ENCODE measurements around the gene EVA1B. TPM values are rescaled to one million over a fixed set of nuclear protein-coding genes. Genes with fewer than 3 reads are reported as not detected.

The EVA1B gene
- total RNA-seq, 1 donor from 2014 or later = 115 TPM

DNA sequence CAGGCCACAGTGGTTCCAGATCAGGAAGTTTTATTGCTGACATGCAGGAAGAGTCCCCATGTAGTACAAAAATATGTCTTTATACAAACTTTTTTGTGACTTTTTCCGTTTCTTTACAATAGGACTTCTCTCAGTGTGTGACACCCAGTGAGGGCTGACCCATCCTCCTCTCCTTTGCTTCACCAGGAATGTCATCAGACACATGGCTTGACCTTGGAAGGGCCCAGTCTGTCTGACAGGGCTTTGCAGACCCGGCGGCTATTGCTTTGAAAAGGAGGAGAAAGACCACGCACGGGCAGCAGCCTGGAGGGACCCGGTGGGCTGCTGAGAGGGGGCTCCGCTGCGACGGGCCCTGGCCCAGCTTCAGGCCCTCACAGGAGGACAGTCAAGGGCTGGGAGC is 16.2 kb upstream of the EVA1B start:
- no peak for TF ChIP-seq CTCF (IDR thresholded peaks at IDR 0.05)
- no peak for DNase-seq (ENCODE audit: extremely low spot score, unreplicated experiment)
- Mint-ChIP-seq H3K4me3 (ENCODE audit: unreplicated experiment) (no peak overlapping the region), H3K9me3 (ENCODE audit: unreplicated experiment) (no peaks in the 10 kb centered on the region), H3K27me3 (ENCODE audit: unreplicated experiment) (no peaks in the 10 kb centered on the region), H3K36me3 (ENCODE audit: unreplicated experiment) (peaks cover 19% of the 10 kb centered on the region), H3K4me1 (ENCODE audit: unreplicated experiment) (peaks cover 20% of the 10 kb centered on the region), H3K27ac (ENCODE audit: unreplicated experiment) (no peak overlapping the region)

GRCh38 chr1:36339215-36339614 is 15.8 kb upstream of the EVA1B start:
- Mint-ChIP-seq H3K9me3 (ENCODE audit: unreplicated experiment) (no peaks in the 10 kb centered on the region), H3K36me3 (ENCODE audit: unreplicated experiment) (peaks cover 16% of the 10 kb centered on the region), H3K27me3 (ENCODE audit: unreplicated experiment) (no peaks in the 10 kb centered on the region), H3K4me3 (ENCODE audit: unreplicated experiment) (no peak overlapping the region), H3K27ac (ENCODE audit: unreplicated experiment) (no peak overlapping the region), H3K4me1 (ENCODE audit: unreplicated experiment) (peaks cover 16% of the 10 kb centered on the region)
- no peak for TF ChIP-seq CTCF (IDR thresholded peaks at IDR 0.05)
- DNase-seq (ENCODE audit: extremely low spot score, unreplicated experiment) = no peak

DNA sequence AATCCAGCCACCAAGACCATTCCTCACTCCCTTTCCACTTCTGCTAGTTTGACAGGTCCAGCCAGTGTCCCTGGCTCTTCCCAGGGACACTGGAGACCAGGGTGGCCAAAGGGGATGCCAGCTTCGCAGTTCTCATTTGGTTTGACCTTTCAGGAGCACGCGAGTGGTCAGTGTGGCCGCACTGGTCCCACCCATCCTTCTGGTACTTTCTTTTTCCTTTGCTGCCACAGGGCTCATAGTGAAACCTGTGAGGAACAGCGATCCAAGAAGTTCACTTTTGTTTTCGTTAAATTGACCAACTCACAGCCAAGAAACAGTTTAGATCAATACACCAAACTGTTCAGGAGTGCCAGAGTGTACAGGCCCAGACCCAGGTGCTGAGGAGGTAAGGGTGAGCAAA is 14.4 kb upstream of the EVA1B start:
- Mint-ChIP-seq H3K36me3 (ENCODE audit: unreplicated experiment) (peaks cover 13% of the 10 kb centered on the region), H3K9me3 (ENCODE audit: unreplicated experiment) (no peaks in the 10 kb centered on the region), H3K4me3 (ENCODE audit: unreplicated experiment) (no peak overlapping the region), H3K4me1 (ENCODE audit: unreplicated experiment) (peaks cover 2% of the 10 kb centered on the region), H3K27ac (ENCODE audit: unreplicated experiment) (no peak overlapping the region), H3K27me3 (ENCODE audit: unreplicated experiment) (no peaks in the 10 kb centered on the region)
- no peak for TF ChIP-seq CTCF (IDR thresholded peaks at IDR 0.05)
- DNase-seq (ENCODE audit: extremely low spot score, unreplicated experiment) = no peak

- H3K4me3 Mint-ChIP-seq (ENCODE audit: unreplicated experiment) = no peak overlapping the region
- no peak for TF ChIP-seq CTCF (IDR thresholded peaks at IDR 0.05)
- H3K4me1 Mint-ChIP-seq (ENCODE audit: unreplicated experiment) = peaks cover 32% of the 10 kb centered on the region
- no peaks in the 10 kb centered on the region for H3K36me3 Mint-ChIP-seq (ENCODE audit: unreplicated experiment)
- DNase-seq (ENCODE audit: extremely low spot score, unreplicated experiment) = no peak
- no peaks in the 10 kb centered on the region for H3K9me3 Mint-ChIP-seq (ENCODE audit: unreplicated experiment)
- no peak overlapping the region for H3K27ac Mint-ChIP-seq (ENCODE audit: unreplicated experiment)
- H3K27me3 Mint-ChIP-seq (ENCODE audit: unreplicated experiment) = no peaks in the 10 kb centered on the region
Measured at GRCh38 chr1:36330940-36331339, 7.5 kb upstream of the EVA1B start.

DNA sequence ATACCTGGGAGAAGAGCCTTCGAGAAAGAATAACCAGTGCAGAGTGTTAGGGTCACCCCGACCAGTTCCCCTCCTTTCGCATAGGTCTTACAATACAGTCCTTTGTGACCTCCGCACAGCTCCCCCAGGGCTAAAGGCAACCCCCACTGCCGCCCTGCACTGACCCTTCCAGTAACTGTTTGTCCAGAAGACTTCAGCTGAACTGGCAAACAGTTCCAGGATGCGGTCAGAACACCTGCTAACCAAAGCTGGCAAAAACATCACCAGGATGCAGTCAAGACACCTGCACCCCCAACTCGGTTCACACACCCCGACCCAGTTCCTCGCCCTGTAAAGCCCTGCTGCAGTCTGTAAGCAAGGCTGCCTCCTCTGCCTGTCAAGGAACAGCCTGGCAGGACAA is 6.4 kb upstream of the EVA1B start:
- H3K27ac Mint-ChIP-seq (ENCODE audit: unreplicated experiment) = no peak overlapping the region
- no peaks in the 10 kb centered on the region for H3K27me3 Mint-ChIP-seq (ENCODE audit: unreplicated experiment)
- H3K9me3 Mint-ChIP-seq (ENCODE audit: unreplicated experiment) = no peaks in the 10 kb centered on the region
- DNase-seq (ENCODE audit: extremely low spot score, unreplicated experiment) = no peak
- TF ChIP-seq CTCF (IDR thresholded peaks at IDR 0.05) = no peak
- H3K36me3 Mint-ChIP-seq (ENCODE audit: unreplicated experiment) = no peaks in the 10 kb centered on the region
- H3K4me1 Mint-ChIP-seq (ENCODE audit: unreplicated experiment) = peaks cover 36% of the 10 kb centered on the region
- no peak overlapping the region for H3K4me3 Mint-ChIP-seq (ENCODE audit: unreplicated experiment)
